ENCODE data around the gene MYO19.

The MYO19 gene

GRCh38 chr17:36534840-36535668, at the start of gene MYO19, which contains the start of gene PIGW:
Gene MYO19 (minus strand): TSS chr17:36534868. CDS start chr17:36532538, 2,330 bp downstream.
Gene PIGW (plus strand): TSS chr17:36534987. CDS start chr17:36537102, 2,115 bp downstream.
- DNase-seq, result peak; percentile 94

- DNase-seq, result no peak
Measured at GRCh38 chr17:36583787-36584186, 49.1 kb upstream of the MYO19 start.

GRCh38 chr17:36578671-36579070, 44.0 kb upstream of the MYO19 start:
- no peak for DNase-seq

- no peak for DNase-seq
Measured at GRCh38 chr17:36576793-36577192, 42.1 kb upstream of the MYO19 start.

GRCh38 chr17:36575028-36575427, 40.4 kb upstream of the MYO19 start:
- no peak for DNase-seq

- DNase-seq, result no peak
Measured at GRCh38 chr17:36566081-36566480, 31.4 kb upstream of the MYO19 start.

GRCh38 chr17:36553459-36553858, 18.8 kb upstream of the MYO19 start:
- no peak for DNase-seq

- DNase-seq, result peak; percentile 45
Measured at GRCh38 chr17:36550491-36551417, 16.1 kb upstream of the MYO19 start.

GRCh38 chr17:36547776-36548175, 13.1 kb upstream of the MYO19 start:
- DNase-seq, result no peak

GRCh38 chr17:36546418-36547093, 11.9 kb upstream of the MYO19 start:
- peak; percentile 42 for DNase-seq

- peak; percentile 97 for DNase-seq
Measured at GRCh38 chr17:36545465-36546417, 11.1 kb upstream of the MYO19 start.

GRCh38 chr17:36545077-36545464, 10.4 kb upstream of the MYO19 start:
- DNase-seq, result no peak

- peak; percentile 96 for DNase-seq
Measured at GRCh38 chr17:36544307-36545076, 9.8 kb upstream of the MYO19 start, which contains the start of gene GGNBP2. Gene GGNBP2 (plus strand): TSS chr17:36544919. CDS start chr17:36545725, 806 bp downstream.

GRCh38 chr17:36544044-36544306, 9.3 kb upstream of the MYO19 start:
- peak; percentile 42 for DNase-seq

- no peak for DNase-seq
Measured at GRCh38 chr17:36542755-36543154, 8.1 kb upstream of the MYO19 start.

GRCh38 chr17:36540696-36541095, 6.0 kb upstream of the MYO19 start:
- DNase-seq, result no peak

GRCh38 chr17:36535669-36536081, 1.0 kb upstream of the MYO19 start:
- no peak for DNase-seq

GRCh38 chr17:36533935-36534839, 481 bp downstream of the MYO19 start:
- peak; percentile 63 for DNase-seq

- DNase-seq, result no peak
Measured at GRCh38 chr17:36532435-36532975, 2.2 kb downstream of the MYO19 start.

- DNase-seq, result no peak
Measured at GRCh38 chr17:36529121-36529520, 5.5 kb downstream of the MYO19 start.

All from activated CD4-positive, alpha-beta T cell treated with anti-CD3 and anti-CD28 coated beads, Interleukin-2, Interleukin-6, amounts not matched to agents 100 ng/mL and 50 ng/mL, durations not matched to agents 16 hours and 8 hours (primary cell).